Measurements from ENCODE around the gene TARBP1. TPM values are rescaled to one million over a fixed set of nuclear protein-coding genes. Genes with fewer than 3 reads are reported as not detected.

The TARBP1 gene
- total and polyA plus RNA-seq, 2 donors (not counting 1 experiment from before 2014, with no cell fraction given), result 35.4 to 71.5 TPM

GRCh38 chr1:234489007-234489697 is 10.2 kb upstream of the TARBP1 start:
- WGBS (ENCODE audit: insufficient coverage), result 86% methylated on average over 7 of the region's 11 CpGs
- Mint-ChIP-seq H3K4me3 (peak overlapping the region; percentile 66), H3K4me1 (peaks cover 30% of the 10 kb centered on the region), H3K9me3 (ENCODE audit: insufficient read depth) (no peaks in the 10 kb centered on the region), H3K27ac (peak overlapping the region; percentile 63), H3K27me3 (no peaks in the 10 kb centered on the region)
- POLR2A ChIA-PET, result no interaction called here
- Histone ChIP-seq H3K4me2 (replicated peaks; ENCODE audit: low read depth, low read length, poor library complexity, severe bottlenecking) (peak overlapping the region; percentile 50), H2AFZ (ENCODE audit: insufficient read depth, low read depth, low read length, poor library complexity, severe bottlenecking) (peak overlapping the region; percentile 49), H3K27ac (ENCODE audit: low read length in 2 of 2) (no peak overlapping the region), H3K79me2 (ENCODE audit: control insufficient read depth, insufficient read depth, low read length) (no peaks in the 10 kb centered on the region), H3K4me3 (ENCODE audit: control extremely low read depth in 1 of 5, extremely low read depth in 1 of 5, insufficient read depth in 1 of 5, low read depth in 2 of 5, low read length in 4 of 5) (no peak overlapping the region), H3K36me3 (replicated peaks in 1 of 2; ENCODE audit: control extremely low read depth in 1 of 2, control insufficient read depth in 1 of 2, extremely low read depth in 1 of 2, insufficient read depth in 2 of 2, low read length in 1 of 2) (no peaks in the 10 kb centered on the region), H3K9ac (ENCODE audit: low read length) (peak overlapping the region; percentile 36), H4K20me1 (ENCODE audit: control insufficient read depth, insufficient read depth, low read length, poor library complexity, severe bottlenecking) (no peaks in the 10 kb centered on the region), H3K27me3 (replicated peaks in 1 of 4; ENCODE audit: control extremely low read depth in 1 of 4, control insufficient read depth in 3 of 4, insufficient read depth in 4 of 4, low read length in 3 of 4) (no peaks in the 10 kb centered on the region), H3K9me3 (ENCODE audit: control extremely low read depth in 1 of 3, control insufficient read depth in 2 of 3, insufficient read depth in 1 of 3, low read length in 2 of 3) (no peaks in the 10 kb centered on the region), H3K4me1 (ENCODE audit: control insufficient read depth in 2 of 2, insufficient read depth in 2 of 2, low read length in 2 of 2) (peaks cover 18 to 24% of the 10 kb centered on the region in 2 donors)
- ATAC-seq (ENCODE audit: low read depth), result peak; percentile 17
- CTCF ChIA-PET, result interaction anchor here (1.0 to 4.3 kb wide), 4 partner anchors 11 to 927 kb away, joined by 4 to 23 read pairs (median 12); no protein-coding TSS in a partner anchor
- TF ChIP-seq EZH2 (IDR thresholded peaks at IDR 0.05; ENCODE audit: borderline replicate concordance, insufficient read depth, low read depth, low read length, poor library complexity, severe bottlenecking), result no peak
- no peak for TF ChIP-seq CTCF (IDR thresholded peaks at IDR 0.05)
- intact Hi-C loops (cut with micrococcal nuclease), result no loop called here
- DNase-seq, result no peak
